Measurements from ENCODE around the gene DAB2IP.

DAB2IP gene

DNA sequence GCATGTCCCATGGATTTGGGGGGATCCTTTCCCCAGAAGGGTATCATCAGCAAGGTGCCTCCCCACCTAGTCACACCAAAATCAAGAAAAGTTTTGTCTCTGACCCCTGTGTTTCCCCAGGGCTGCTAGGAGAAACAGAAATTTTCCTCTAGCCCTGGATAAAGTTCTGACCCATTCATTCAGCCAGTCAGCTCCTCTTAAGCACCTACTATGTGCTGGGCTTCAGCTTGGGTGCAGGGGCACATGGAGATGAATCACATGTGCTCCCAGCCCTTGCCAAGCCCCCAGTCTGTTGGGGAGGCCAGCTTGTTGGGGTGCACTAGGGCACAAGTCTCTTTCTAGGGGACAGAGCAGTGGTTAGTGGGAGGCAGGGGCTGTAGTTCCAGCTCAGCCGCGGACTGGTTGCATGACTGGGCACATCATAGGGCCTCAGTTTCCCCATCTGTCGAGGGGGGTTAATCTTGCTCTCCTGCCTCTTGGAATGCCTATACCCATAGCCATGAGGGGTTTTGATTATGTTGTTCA is 3.9 kb downstream of the DAB2IP start:
- H3K4me3 ChIP-seq (replicated peaks; ENCODE audit: low read depth, low read length) = no peak overlapping the region
- TF ChIP-seq, protein P1, sequence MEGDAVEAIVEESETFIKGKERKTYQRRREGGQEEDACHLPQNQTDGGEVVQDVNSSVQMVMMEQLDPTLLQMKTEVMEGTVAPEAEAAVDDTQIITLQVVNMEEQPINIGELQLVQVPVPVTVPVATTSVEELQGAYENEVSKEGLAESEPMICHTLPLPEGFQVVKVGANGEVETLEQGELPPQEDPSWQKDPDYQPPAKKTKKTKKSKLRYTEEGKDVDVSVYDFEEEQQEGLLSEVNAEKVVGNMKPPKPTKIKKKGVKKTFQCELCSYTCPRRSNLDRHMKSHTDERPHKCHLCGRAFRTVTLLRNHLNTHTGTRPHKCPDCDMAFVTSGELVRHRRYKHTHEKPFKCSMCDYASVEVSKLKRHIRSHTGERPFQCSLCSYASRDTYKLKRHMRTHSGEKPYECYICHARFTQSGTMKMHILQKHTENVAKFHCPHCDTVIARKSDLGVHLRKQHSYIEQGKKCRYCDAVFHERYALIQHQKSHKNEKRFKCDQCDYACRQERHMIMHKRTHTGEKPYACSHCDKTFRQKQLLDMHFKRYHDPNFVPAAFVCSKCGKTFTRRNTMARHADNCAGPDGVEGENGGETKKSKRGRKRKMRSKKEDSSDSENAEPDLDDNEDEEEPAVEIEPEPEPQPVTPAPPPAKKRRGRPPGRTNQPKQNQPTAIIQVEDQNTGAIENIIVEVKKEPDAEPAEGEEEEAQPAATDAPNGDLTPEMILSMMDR (IDR thresholded peaks at IDR 0.05; ENCODE audit: low read depth, low read length, missing control alignments) = no peak

DNA sequence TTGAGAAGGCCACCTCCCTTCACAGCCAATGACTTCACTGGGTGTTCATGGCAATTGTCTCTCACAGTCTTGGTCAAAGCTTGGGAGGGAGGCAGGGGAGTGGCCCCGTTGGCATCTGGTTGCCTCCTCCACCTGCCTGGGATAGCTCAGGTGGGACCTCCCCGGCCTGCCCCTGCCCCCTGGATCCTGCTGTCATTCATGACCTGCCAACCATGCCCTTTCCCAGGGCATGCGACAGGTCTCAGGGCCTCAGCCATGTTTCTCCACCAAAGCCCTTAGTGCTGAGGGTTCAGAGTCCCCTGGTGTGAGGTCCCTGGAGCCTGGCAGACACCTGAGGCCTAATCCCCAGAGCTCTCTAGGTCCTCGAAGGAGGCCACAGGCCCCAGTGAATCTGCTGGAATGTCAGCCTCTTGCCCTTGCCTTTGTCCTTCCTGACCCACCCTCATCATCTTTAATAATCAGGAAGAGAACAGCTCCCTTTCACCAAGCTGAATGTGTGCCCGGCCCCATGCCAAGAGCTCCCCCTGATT is 5.6 kb downstream of the DAB2IP start:
- no peak overlapping the region for H3K4me3 ChIP-seq (replicated peaks; ENCODE audit: low read depth, low read length)
- TF ChIP-seq, protein P1 (IDR thresholded peaks at IDR 0.05; ENCODE audit: low read depth, low read length, missing control alignments) = no peak
- no peak for DNase-seq (ENCODE audit: extremely low read depth, low read depth)

More for the DNA sequence above, 3.9 kb downstream of the DAB2IP start:
- DNase-seq (ENCODE audit: extremely low read depth, low read depth) = no peak

DNA sequence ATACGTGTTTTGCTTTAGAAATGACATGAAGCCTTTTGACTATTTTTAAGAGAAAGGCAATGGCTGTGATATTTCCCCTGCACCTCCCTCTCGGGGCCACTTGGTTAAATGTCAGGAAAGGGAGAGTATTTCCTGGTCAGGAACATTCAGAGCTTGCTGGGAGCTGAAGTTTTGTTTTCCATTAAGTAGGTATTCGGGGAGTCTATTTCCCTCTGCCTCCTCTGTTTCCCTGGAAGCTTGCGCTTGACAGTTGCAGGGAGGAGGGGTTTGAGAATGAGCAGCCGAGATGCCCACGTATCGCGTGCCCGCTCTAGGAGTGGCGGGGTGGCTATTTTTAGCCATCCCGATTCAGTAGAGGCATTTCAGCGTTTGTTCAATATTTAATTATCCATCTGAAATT is 6.7 kb downstream of the DAB2IP start:
- H3K4me3 ChIP-seq (replicated peaks; ENCODE audit: low read depth, low read length) = no peak overlapping the region
- TF ChIP-seq, protein P1 (IDR thresholded peaks at IDR 0.05; ENCODE audit: low read depth, low read length, missing control alignments) = no peak
- DNase-seq (ENCODE audit: extremely low read depth, low read depth) = no peak

GRCh38 chr9:121658591-121658990 is 7.2 kb downstream of the DAB2IP start:
- H3K4me3 ChIP-seq (replicated peaks; ENCODE audit: low read depth, low read length) = no peak overlapping the region
- no peak for DNase-seq (ENCODE audit: extremely low read depth, low read depth)
- TF ChIP-seq, protein P1 (IDR thresholded peaks at IDR 0.05; ENCODE audit: low read depth, low read length, missing control alignments) = no peak

GRCh38 chr9:121660367-121660766 is 8.9 kb downstream of the DAB2IP start:
- no peak for DNase-seq (ENCODE audit: extremely low read depth, low read depth)
- H3K4me3 ChIP-seq (replicated peaks; ENCODE audit: low read depth, low read length) = no peak overlapping the region
- TF ChIP-seq, protein P1 (IDR thresholded peaks at IDR 0.05; ENCODE audit: low read depth, low read length, missing control alignments) = no peak

DNA sequence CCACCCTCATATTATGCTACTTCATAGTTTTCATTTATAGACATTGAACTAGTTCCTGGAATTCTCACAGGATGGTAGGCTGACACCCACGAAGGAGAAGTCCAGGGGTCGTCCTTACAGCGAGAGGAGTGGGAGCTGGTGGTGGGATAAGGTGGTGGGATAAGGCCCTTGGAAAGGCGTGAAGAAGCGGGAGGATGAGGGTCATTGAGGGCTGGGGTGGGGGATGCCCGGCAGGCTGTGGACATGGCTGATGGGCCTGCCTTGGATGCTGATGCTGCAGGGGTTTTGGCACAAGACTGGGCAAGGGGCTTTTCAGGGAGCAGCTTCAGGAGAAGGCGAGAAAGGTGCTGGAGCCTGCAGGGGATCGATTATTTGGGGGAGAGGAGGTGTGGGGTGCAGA is 9.4 kb downstream of the DAB2IP start:
- no peak overlapping the region for H3K4me3 ChIP-seq (replicated peaks; ENCODE audit: low read depth, low read length)
- DNase-seq (ENCODE audit: extremely low read depth, low read depth) = no peak
- TF ChIP-seq, protein P1 (IDR thresholded peaks at IDR 0.05; ENCODE audit: low read depth, low read length, missing control alignments) = no peak

GRCh38 chr9:121661328-121661727 is 9.9 kb downstream of the DAB2IP start:
- TF ChIP-seq, protein P1 (IDR thresholded peaks at IDR 0.05; ENCODE audit: low read depth, low read length, missing control alignments) = no peak
- no peak for DNase-seq (ENCODE audit: extremely low read depth, low read depth)
- H3K4me3 ChIP-seq (replicated peaks; ENCODE audit: low read depth, low read length) = no peak overlapping the region
